Muscle layer of colon (tissue), 2 donors: ENCODE measurements around the gene KLF15.

Experiments
- H3K27ac ChIP-seq: one replicate; pipeline ENCODE4 v1.7.0; 2013; ENCODE audit warnings: low read depth, mild to moderate bottlenecking, low read length, moderate library complexity
- H3K27me3 ChIP-seq, 2 donors: one replicate each; pipeline ENCODE4 v1.7.0; 2013; ENCODE audit warnings: low read length in 2 of 2, mild to moderate bottlenecking in 2 of 2; ENCODE audit not compliant: insufficient read depth in 2 of 2, control insufficient read depth in 1 of 2
- H3K36me3 ChIP-seq: one replicate; pipeline ENCODE4 v1.7.0; 2013; ENCODE audit warnings: mild to moderate bottlenecking, low read length; ENCODE audit not compliant: insufficient read depth
- H3K4me1 ChIP-seq: one replicate; pipeline ENCODE4 v1.7.0; 2013; ENCODE audit warnings: mild to moderate bottlenecking, low read length; ENCODE audit not compliant: insufficient read depth
- H3K4me3 ChIP-seq, 2 donors: one replicate each; pipeline ENCODE4 v1.7.0; 2013; ENCODE audit warnings: low read length in 2 of 2, low read depth in 1 of 2, mild to moderate bottlenecking in 1 of 2, moderate library complexity in 1 of 2
- H3K9ac ChIP-seq: one replicate; pipeline ENCODE4 v1.7.0; 2013; ENCODE audit warnings: low read length
- H3K9me3 ChIP-seq: one replicate; pipeline ENCODE4 v1.7.0; 2013; ENCODE audit warnings: mild to moderate bottlenecking, low read length
- donor health status: abdominal sarcoma.
- donor health status: Adenocarcinoma of cecum.

KLF15 gene

GRCh38 chr3:126356373-126357264 lies 589 bp downstream of the KLF15 start:
- Histone ChIP-seq H3K36me3 (no peaks in the 10 kb centered on the region), H3K27me3 (peaks cover 0 to 6% of the 10 kb centered on the region in 2 donors), H3K9me3 (no peaks in the 10 kb centered on the region), H3K4me1 (peaks cover 9% of the 10 kb centered on the region), H3K27ac (peak overlapping the region; percentile 86), H3K9ac (peak overlapping the region; percentile 87), H3K4me3 (peak overlapping the region; percentile 66 to 81)

- peak overlapping the region; percentile 87 for H3K9ac ChIP-seq
- H3K4me1 ChIP-seq = peaks cover 9% of the 10 kb centered on the region
- H3K4me3 ChIP-seq = peak overlapping the region; percentile 66 to 81
- H3K27ac ChIP-seq = peak overlapping the region; percentile 86
- H3K36me3 ChIP-seq = no peaks in the 10 kb centered on the region
- peaks cover 0 to 6% of the 10 kb centered on the region in 2 donors for H3K27me3 ChIP-seq
- H3K9me3 ChIP-seq = no peaks in the 10 kb centered on the region
These were observed 1.3 kb downstream of the KLF15 start for GRCh38 chr3:126355777-126356372.

- H3K4me1 ChIP-seq = peaks cover 9% of the 10 kb centered on the region
- peak overlapping the region; percentile 66 to 81 for H3K4me3 ChIP-seq
- peak overlapping the region; percentile 44 for H3K9ac ChIP-seq
These were observed 2.0 kb downstream of the KLF15 start for GRCh38 chr3:126355251-126355650.

GRCh38 chr3:126354776-126355175 lies 2.4 kb downstream of the KLF15 start:
- peak overlapping the region; percentile 86 for H3K27ac ChIP-seq
- H3K27me3 ChIP-seq = no peaks in the 10 kb centered on the region
- H3K4me1 ChIP-seq = peaks cover 9% of the 10 kb centered on the region
- H3K9me3 ChIP-seq = no peaks in the 10 kb centered on the region
- H3K9ac ChIP-seq = no peak overlapping the region
- no peak overlapping the region for H3K4me3 ChIP-seq
- H3K36me3 ChIP-seq = no peaks in the 10 kb centered on the region

More at GRCh38 chr3:126355251-126355650, 2.0 kb downstream of the KLF15 start:
- Histone ChIP-seq H3K27ac (peak overlapping the region; percentile 86), H3K27me3 (no peaks in the 10 kb centered on the region), H3K9me3 (no peaks in the 10 kb centered on the region), H3K36me3 (no peaks in the 10 kb centered on the region)

GRCh38 chr3:126353694-126354321 lies 3.4 kb downstream of the KLF15 start:
- H3K9me3 ChIP-seq = no peaks in the 10 kb centered on the region
- H3K36me3 ChIP-seq = no peaks in the 10 kb centered on the region
- no peak overlapping the region for H3K4me3 ChIP-seq
- H3K27ac ChIP-seq = no peak overlapping the region
- peaks cover 9% of the 10 kb centered on the region for H3K4me1 ChIP-seq
- H3K9ac ChIP-seq = no peak overlapping the region
- no peaks in the 10 kb centered on the region for H3K27me3 ChIP-seq

GRCh38 chr3:126352476-126353454 lies 4.4 kb downstream of the KLF15 start:
- H3K27ac ChIP-seq = no peak overlapping the region
- no peaks in the 10 kb centered on the region for H3K27me3 ChIP-seq
- no peak overlapping the region for H3K9ac ChIP-seq
- no peak overlapping the region for H3K4me3 ChIP-seq
- H3K9me3 ChIP-seq = no peaks in the 10 kb centered on the region
- H3K4me1 ChIP-seq = peaks cover 6% of the 10 kb centered on the region
- H3K36me3 ChIP-seq = no peaks in the 10 kb centered on the region

GRCh38 chr3:126351771-126352475 lies 5.3 kb downstream of the KLF15 start:
- Histone ChIP-seq H3K9ac (no peak overlapping the region), H3K27me3 (no peaks in the 10 kb centered on the region), H3K9me3 (no peaks in the 10 kb centered on the region), H3K36me3 (no peaks in the 10 kb centered on the region), H3K27ac (no peak overlapping the region), H3K4me1 (peaks cover 6% of the 10 kb centered on the region), H3K4me3 (no peak overlapping the region)

- no peaks in the 10 kb centered on the region for H3K36me3 ChIP-seq
- no peak overlapping the region for H3K4me3 ChIP-seq
- H3K9me3 ChIP-seq = no peaks in the 10 kb centered on the region
- no peak overlapping the region for H3K9ac ChIP-seq
- peaks cover 6% of the 10 kb centered on the region for H3K4me1 ChIP-seq
- no peaks in the 10 kb centered on the region for H3K27me3 ChIP-seq
- H3K27ac ChIP-seq = no peak overlapping the region
These were observed 6.0 kb downstream of the KLF15 start for GRCh38 chr3:126351086-126351770.

- Histone ChIP-seq H3K27me3 (no peaks in the 10 kb centered on the region), H3K4me1 (peaks cover 5% of the 10 kb centered on the region), H3K9me3 (no peaks in the 10 kb centered on the region), H3K4me3 (no peak overlapping the region), H3K36me3 (no peaks in the 10 kb centered on the region), H3K9ac (no peak overlapping the region), H3K27ac (no peak overlapping the region)
These were observed 6.6 kb downstream of the KLF15 start for GRCh38 chr3:126350502-126351085.
